HepG2 (cell line): ENCODE data around the gene TBC1D30. TPM values are rescaled to one million over a fixed set of nuclear protein-coding genes. Genes with fewer than 3 reads are reported as not detected.

Source experiments
- ATAC-seq: fragments of 200-7000 bp; cut with Tn5 transposase; 3 replicates; pipeline ENCODE4 v1.9.1; 2020; ENCODE audit warnings: mild to moderate bottlenecking, moderate library complexity
- BruUV-seq: library from RNA; stranded (reverse); fragments of 400-500 nt; replicated peaks from 2 replicates; lab custom pipeline; 2021; lab: Mats Ljungman, UMichigan
- CTCF ChIA-PET: fragments of 300-600 bp; formaldehyde crosslinking; extraction: SDS; loops from one replicate; lab custom pipeline; 2021; ENCODE audit warnings: low total read pairs, inconsistent platforms, low intra/inter-chr PET ratio; lab: Yijun Ruan, JAX
- POLR2A ChIA-PET: fragments of 350-600 bp; sonication (Branson Sonifier 250); formaldehyde crosslinking; loops from one replicate; lab custom pipeline; 2020; ENCODE audit warnings: antibody characterized with exemption, inconsistent platforms; lab: Yijun Ruan, JAX
- DNase-seq: peaks from one replicate; pipeline ENCODE4 v3.0.0-alpha.2; 2015; ENCODE audit warnings: low spot score
- FAIRE-seq: peaks from 3 replicates; lab custom pipeline; 2011; peaks lifted over from hg19 to GRCh38; lab: Jason Lieb, UNC
- H2AFZ ChIP-seq: one replicate; pipeline ENCODE4 v1.6.1; 2011; ENCODE audit warnings: low read length, inconsistent platforms
- H3K27ac ChIP-seq: fragments of 300-600 bp; 3 replicates; pipeline ENCODE4 v1.8.0; 2011; ENCODE audit warnings: mixed run types, mild to moderate bottlenecking, mixed read lengths, low read length, inconsistent platforms; ENCODE audit not compliant: insufficient read depth; ENCODE audit errors: extremely low read length
- H3K27me3 ChIP-seq, 2 experiments: fragments of 200-600 bp in 1 of 2; 2 replicates in 1 of 2; 3 replicates in 1 of 2; pipeline versions ENCODE4 v1.6.0 to v1.8.0; 2011; ENCODE audit warnings: low read length in 2 of 2, mild to moderate bottlenecking in 2 of 2, moderate library complexity in 2 of 2, inconsistent platforms in 1 of 2; ENCODE audit not compliant: insufficient read depth in 2 of 2, control insufficient read depth in 1 of 2
- H3K36me3 ChIP-seq, 2 experiments: fragments of 200-600 bp in 1 of 2; replicated peaks in 1 of 2; 2 replicates in 1 of 2; 3 replicates in 1 of 2; pipeline versions ENCODE4 v1.5.1 to v1.8.0; 2011; ENCODE audit warnings: low read length in 2 of 2, inconsistent platforms in 1 of 2; ENCODE audit not compliant: insufficient read depth in 2 of 2, control insufficient read depth in 1 of 2
- H3K4me1 ChIP-seq: 2 replicates; pipeline ENCODE4 v1.5.1; 2012; ENCODE audit warnings: low read length, inconsistent platforms; ENCODE audit not compliant: insufficient read depth
- H3K4me2 ChIP-seq: 2 replicates; pipeline ENCODE4 v1.6.0; 2011; ENCODE audit warnings: low read depth, low read length, inconsistent platforms
- H3K4me3 ChIP-seq, 3 experiments: fragments of 200-600 bp in 1 of 3; sonication (generic), shearing (Covaris generic) in 1 of 3; replicated peaks in 1 of 3; 2 replicates each; pipeline ENCODE4 v1.5.1; 2011 to 2016; ENCODE audit warnings: low read length in 3 of 3, inconsistent platforms in 2 of 3, low read depth in 2 of 3, mild to moderate bottlenecking in 2 of 3, control low read depth in 1 of 3, mixed read lengths in 1 of 3; ENCODE audit not compliant: insufficient read depth in 1 of 3
- H3K79me2 ChIP-seq: one replicate; pipeline ENCODE4 v1.6.1; 2011; ENCODE audit warnings: low read length, inconsistent platforms; ENCODE audit not compliant: insufficient read depth
- H3K9ac ChIP-seq: 2 replicates; pipeline ENCODE4 v1.6.0; 2011; ENCODE audit warnings: mild to moderate bottlenecking, low read depth, low read length, inconsistent platforms; ENCODE audit not compliant: insufficient read depth
- H3K9me3 ChIP-seq: 2 replicates; pipeline ENCODE4 v1.5.1; 2012; ENCODE audit warnings: mild to moderate bottlenecking, low read length
- H4K20me1 ChIP-seq: 2 replicates; pipeline ENCODE4 v1.6.0; 2011; ENCODE audit warnings: inconsistent platforms, mild to moderate bottlenecking, low read length, moderate library complexity; ENCODE audit not compliant: insufficient read depth
- CCAR2 ChIP-seq: fragments of 200-400 bp; formaldehyde crosslinking; optimal IDR thresholded peaks from 2 replicates; pipeline ENCODE3; 2018; ENCODE audit warnings: low read depth, mild to moderate bottlenecking, low read length, moderate library complexity
- GTF2F1 ChIP-seq: fragments of 150-350 bp; IDR thresholded peaks from 2 replicates; pipeline ENCODE4 v1.6.1; 2014; ENCODE audit warnings: low read length
- MAZ ChIP-seq, 2 experiments: sonication (generic) in 1 of 2; formaldehyde crosslinking in 1 of 2; IDR thresholded peaks; 2 replicates each; pipeline versions ENCODE4 v1.5.0 to v1.6.1; 2012 to 2020; ENCODE audit warnings: low read depth in 2 of 2, mild to moderate bottlenecking in 2 of 2, borderline replicate concordance in 1 of 2, improper control_type of control experiment in 1 of 2, low read length in 1 of 2, missing genetic modification reagents in 1 of 2, moderate library complexity in 1 of 2
- NCOR1 ChIP-seq: fragments of 200-600 bp; sonication (generic); IDR thresholded peaks from 2 replicates; pipeline ENCODE4 v1.7.0; 2017; ENCODE audit warnings: antibody characterized with exemption, low read length, borderline replicate concordance
- NR2C2 ChIP-seq: sonication (generic); formaldehyde crosslinking; IDR thresholded peaks from 2 replicates; pipeline ENCODE4 v1.4.0; 2020; ENCODE audit warnings: missing genetic modification reagents, mild to moderate bottlenecking, moderate library complexity, borderline replicate concordance
- RBM39 ChIP-seq: fragments of 200-400 bp; formaldehyde crosslinking; IDR thresholded peaks from one replicate; pipeline ENCODE4 v1.6.1; 2018; ENCODE audit warnings: antibody characterized with exemption, mild to moderate bottlenecking, low read depth, low read length; ENCODE audit not compliant: poor library complexity, severe bottlenecking
- SRY ChIP-seq: sonication (generic); formaldehyde crosslinking; IDR thresholded peaks from 2 replicates; pipeline ENCODE4 v1.8.0; 2022; ENCODE audit warnings: mild to moderate bottlenecking, missing genetic modification reagents
- ZNF331 ChIP-seq: sonication (generic); formaldehyde crosslinking; IDR thresholded peaks from 2 replicates; pipeline ENCODE4 v1.4.0; 2020; ENCODE audit warnings: missing genetic modification reagents
- ZNF513 ChIP-seq: sonication (generic); formaldehyde crosslinking; conservative IDR thresholded peaks from 2 replicates; pipeline ENCODE4 v1.5.0; 2020; ENCODE audit warnings: missing genetic modification reagents
- ZNF576 ChIP-seq: sonication (generic); formaldehyde crosslinking; IDR thresholded peaks from 2 replicates; pipeline ENCODE4 v1.4.0; 2020; ENCODE audit warnings: mild to moderate bottlenecking, missing genetic modification reagents
- ZNF615 ChIP-seq: sonication (generic); formaldehyde crosslinking; IDR thresholded peaks from 2 replicates; pipeline ENCODE4 v1.5.0; 2020; ENCODE audit warnings: mild to moderate bottlenecking, missing genetic modification reagents, borderline replicate concordance
- ZSCAN9 ChIP-seq: IDR thresholded peaks from 2 replicates; pipeline ENCODE4 v1.6.1; 2016; ENCODE audit warnings: borderline replicate concordance
- WGBS: methylation state at CpG from one replicate; pipeline ENCODE4 v1.1.6; 2017; ENCODE audit warnings: low lambda C conversion rate; 5-methylcytosine and 5-hydroxymethylcytosine counted together
- in situ Hi-C: cut with HindIII; loops from 2 replicates; pipeline ENCODE4 v1.10.0; 2017; ENCODE audit warnings: low pct_unique_long_range_greater_than_20kb; ENCODE audit not compliant: extremely low pct_ligation_motif_present
- intact Hi-C: fragments of 100-400 bp; cut with micrococcal nuclease; formaldehyde crosslinking; loops from one replicate; pipeline ENCODE4 v1.10.0; 2022; ENCODE audit not compliant: unreplicated experiment
- polyA plus RNA-seq, 8 experiments: library from polyadenylated mRNA; depleted of rRNA in 3 of 8; stranded (reverse) in 7 of 8; unstranded in 1 of 8; fragments of >200 nt; fragmentation: Illumina TruSeq in 4 of 8; extraction: Trizol in 4 of 8; gene quantifications; 2 replicates each; pipeline versions ENCODE4 v1.2.1 to v1.2.3, GENCODE V29; 2011 to 2016; ENCODE audit warnings: low read depth in 4 of 8, missing spikeins in 1 of 8, mixed read lengths in 1 of 8; ENCODE audit not compliant: insufficient read depth in 1 of 8
- total RNA-seq, 5 experiments: library from RNA; depleted of rRNA; stranded (reverse); fragments of >200 nt; fragmentation: Illumina TruSeq; extraction: Trizol; gene quantifications; 2 replicates each; pipeline ENCODE4 v1.2.3, GENCODE V29; 2016; ENCODE audit warnings: low read depth in 1 of 5
- TF ChIP-seq, protein P1 (sequence below): conservative IDR thresholded peaks from 2 replicates; pipeline ENCODE4 v1.6.1; 2018; ENCODE audit warnings: missing genetic modification reagents

Gene TBC1D30
- total and polyA plus RNA-seq, 2 of the 13 experiments (the other 11 are each of a cell fraction or from before 2014, with no cell fraction given): 0.42 to 0.67 TPM

- no peak overlapping the region for H3K9ac ChIP-seq
- BruUV-seq: no TSS peak
- no peaks in the 10 kb centered on the region; a peak in 1 of 5 replicates for H3K27me3 ChIP-seq
- H3K36me3 ChIP-seq: no peaks in the 10 kb centered on the region
- intact Hi-C loops: loop anchor here (1.0 to 10.0 kb wide), 4 partner anchors 209 to 413 kb away; no protein-coding TSS in a partner anchor
- H2AFZ ChIP-seq: no peak overlapping the region
- H3K79me2 ChIP-seq: no peaks in the 10 kb centered on the region
- in situ Hi-C loops: loop anchor here (5.0 to 25.0 kb wide), 3 partner anchors 231 to 1221 kb away; partner anchors contain the start of gene WIF1
- ChIA-PET POLR2A (no interaction called here), CTCF (interaction anchor here (0.7 to 3.5 kb wide), 5 partner anchors 208 to 415 kb away, joined by 3 to 24 read pairs (median 6); no protein-coding TSS in a partner anchor)
- ATAC-seq (no peak), DNase-seq (no peak), FAIRE-seq (no peak)
- H3K9me3 ChIP-seq: no peaks in the 10 kb centered on the region
- no peak overlapping the region for H3K4me2 ChIP-seq
- no peaks in the 10 kb centered on the region for H4K20me1 ChIP-seq
- H3K27ac ChIP-seq: no peak overlapping the region
- WGBS: 50% methylated on average over 1 of the region's 1 CpG
- H3K4me3 ChIP-seq: no peak overlapping the region
- H3K4me1 ChIP-seq: peaks cover 10% of the 10 kb centered on the region
- TF ChIP-seq ZSCAN9 (CRISPR knock-in tag): no peak
- TF ChIP-seq RBM39: no peak
- TF ChIP-seq, protein P1, sequence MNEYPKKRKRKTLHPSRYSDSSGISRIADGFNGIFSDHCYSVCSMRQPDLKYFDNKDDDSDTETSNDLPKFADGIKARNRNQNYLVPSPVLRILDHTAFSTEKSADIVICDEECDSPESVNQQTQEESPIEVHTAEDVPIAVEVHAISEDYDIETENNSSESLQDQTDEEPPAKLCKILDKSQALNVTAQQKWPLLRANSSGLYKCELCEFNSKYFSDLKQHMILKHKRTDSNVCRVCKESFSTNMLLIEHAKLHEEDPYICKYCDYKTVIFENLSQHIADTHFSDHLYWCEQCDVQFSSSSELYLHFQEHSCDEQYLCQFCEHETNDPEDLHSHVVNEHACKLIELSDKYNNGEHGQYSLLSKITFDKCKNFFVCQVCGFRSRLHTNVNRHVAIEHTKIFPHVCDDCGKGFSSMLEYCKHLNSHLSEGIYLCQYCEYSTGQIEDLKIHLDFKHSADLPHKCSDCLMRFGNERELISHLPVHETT (CRISPR knock-in tag): no peak
- no peak for TF ChIP-seq SRY (CRISPR knock-in tag)
- TF ChIP-seq NR2C2 (CRISPR knock-in tag): no peak
- no peak for TF ChIP-seq NCOR1
- no peak for TF ChIP-seq ZNF615 (CRISPR knock-in tag)
- no peak for TF ChIP-seq GTF2F1
- no peak for TF ChIP-seq ZNF513 (CRISPR knock-in tag)
- TF ChIP-seq CCAR2: no peak
- no peak for TF ChIP-seq ZNF576 (CRISPR knock-in tag)
- no peak for TF ChIP-seq ZNF331
- TF ChIP-seq MAZ (IDR thresholded peaks at IDR 0.05; ENCODE audit: borderline replicate concordance, low read depth, low read length): no peak
- TF ChIP-seq MAZ (CRISPR knock-in tag; IDR thresholded peaks at IDR 0.05; ENCODE audit: low read depth): no peak
Observed at GRCh38 chr12:64891629-64892028, 67.2 kb downstream of the TBC1D30 start.
